Effector memory CD4-positive, alpha-beta T cell (primary cell): Measurements from ENCODE around the gene ETNK1.

Source experiments
- DNase-seq, 3 donors: peaks; one replicate each; pipeline ENCODE4 v3.0.0-alpha.2; 2020
- H3K27ac ChIP-seq: 2 replicates; pipeline ENCODE4 v1.7.0; 2013; ENCODE audit warnings: mild to moderate bottlenecking, low read length, moderate library complexity; ENCODE audit not compliant: insufficient read depth, poor library complexity, severe bottlenecking
- H3K27me3 ChIP-seq: replicated peaks from 2 replicates; pipeline ENCODE4 v1.7.0; 2013; ENCODE audit warnings: mild to moderate bottlenecking, low read length; ENCODE audit not compliant: insufficient read depth, control insufficient read depth, poor library complexity, severe bottlenecking
- H3K36me3 ChIP-seq: 2 replicates; pipeline ENCODE4 v1.7.0; 2013; ENCODE audit warnings: mild to moderate bottlenecking, low read length, moderate library complexity; ENCODE audit not compliant: control insufficient read depth, insufficient read depth
- H3K4me1 ChIP-seq: 2 replicates; pipeline ENCODE4 v1.7.0; 2013; ENCODE audit warnings: low read length, mild to moderate bottlenecking; ENCODE audit not compliant: control insufficient read depth, insufficient read depth, poor library complexity, severe bottlenecking
- H3K4me3 ChIP-seq: 2 replicates; pipeline ENCODE4 v1.7.0; 2013; ENCODE audit warnings: low read length, low read depth, mild to moderate bottlenecking; ENCODE audit not compliant: insufficient read depth, poor library complexity, severe bottlenecking
- H3K9me3 ChIP-seq: 2 replicates; pipeline ENCODE4 v1.7.0; 2013; ENCODE audit warnings: mild to moderate bottlenecking, low read length, moderate library complexity; ENCODE audit not compliant: control insufficient read depth

Gene ETNK1

GRCh38 chr12:22656831-22657230 lies 31.9 kb downstream of the ETNK1 start:
- no peak overlapping the region for H3K27ac ChIP-seq
- H3K36me3 ChIP-seq: peaks cover 6% of the 10 kb centered on the region
- H3K9me3 ChIP-seq: no peaks in the 10 kb centered on the region
- DNase-seq: no peak
- no peaks in the 10 kb centered on the region for H3K4me1 ChIP-seq
- no peaks in the 10 kb centered on the region for H3K27me3 ChIP-seq
- H3K4me3 ChIP-seq: no peak overlapping the region

GRCh38 chr12:22657538-22657937 lies 32.6 kb downstream of the ETNK1 start:
- Histone ChIP-seq H3K9me3 (no peaks in the 10 kb centered on the region), H3K27ac (no peak overlapping the region), H3K4me1 (no peaks in the 10 kb centered on the region), H3K4me3 (no peak overlapping the region), H3K27me3 (no peaks in the 10 kb centered on the region), H3K36me3 (peaks cover 8% of the 10 kb centered on the region)
- no peak for DNase-seq

- no peaks in the 10 kb centered on the region for H3K4me1 ChIP-seq
- no peak for DNase-seq
- no peak overlapping the region for H3K4me3 ChIP-seq
- H3K27me3 ChIP-seq: no peaks in the 10 kb centered on the region
- H3K36me3 ChIP-seq: peaks cover 11% of the 10 kb centered on the region
- no peak overlapping the region for H3K27ac ChIP-seq
- H3K9me3 ChIP-seq: no peaks in the 10 kb centered on the region
These were observed 33.2 kb downstream of the ETNK1 start for GRCh38 chr12:22658214-22658613.

DNA sequence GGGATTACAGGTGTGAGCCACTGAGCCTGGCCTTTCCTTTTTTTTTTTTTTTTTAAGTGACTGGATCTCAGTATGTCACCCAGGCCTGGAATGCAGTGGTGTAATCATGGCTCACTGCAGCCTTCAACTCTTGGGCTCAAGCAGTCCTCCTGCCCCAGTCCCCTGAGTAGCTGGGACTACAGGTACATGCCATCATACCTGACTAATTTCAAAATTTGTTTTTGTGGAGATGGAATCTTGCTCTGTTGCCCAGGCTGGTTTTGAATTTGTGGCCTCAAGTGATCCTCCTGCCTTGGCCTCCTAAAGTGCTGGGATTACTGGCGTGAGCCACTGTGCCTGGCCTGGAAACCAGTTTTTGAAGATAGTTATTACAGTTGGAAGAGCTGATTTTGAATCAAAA lies 37.4 kb downstream of the ETNK1 start:
- Histone ChIP-seq H3K36me3 (peaks cover 17% of the 10 kb centered on the region), H3K27me3 (no peaks in the 10 kb centered on the region)

GRCh38 chr12:22665476-22665875 lies 40.5 kb downstream of the ETNK1 start:
- H3K4me3 ChIP-seq: no peak overlapping the region
- H3K27ac ChIP-seq: no peak overlapping the region
- DNase-seq: no peak
- peaks cover 12% of the 10 kb centered on the region for H3K36me3 ChIP-seq
- no peaks in the 10 kb centered on the region for H3K27me3 ChIP-seq
- H3K4me1 ChIP-seq: no peaks in the 10 kb centered on the region
- no peaks in the 10 kb centered on the region for H3K9me3 ChIP-seq

More for the DNA sequence above, 37.4 kb downstream of the ETNK1 start:
- Histone ChIP-seq H3K4me1 (no peaks in the 10 kb centered on the region), H3K9me3 (no peaks in the 10 kb centered on the region), H3K27ac (no peak overlapping the region), H3K4me3 (no peak overlapping the region)
- DNase-seq: no peak

DNA sequence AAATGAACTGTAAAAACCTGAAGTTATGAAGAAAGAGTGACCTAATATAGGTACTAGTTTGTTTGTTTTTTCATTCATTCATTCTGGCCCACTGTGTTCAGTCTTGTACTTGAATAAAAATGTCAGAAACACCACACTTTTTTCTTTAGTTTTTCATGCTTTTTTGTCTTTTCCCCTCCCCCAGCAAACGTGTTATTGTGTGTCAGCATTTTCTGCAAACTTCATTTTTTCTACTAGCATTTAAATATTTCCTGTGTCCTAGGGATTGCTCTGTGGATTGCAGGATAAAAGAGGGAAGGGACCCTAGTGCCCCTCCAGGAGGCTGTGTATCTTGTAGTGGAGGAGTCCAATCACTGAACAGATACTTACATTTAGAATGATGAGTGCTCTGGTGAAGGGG lies 42.2 kb downstream of the ETNK1 start:
- Histone ChIP-seq H3K27me3 (no peaks in the 10 kb centered on the region), H3K27ac (no peak overlapping the region), H3K9me3 (no peaks in the 10 kb centered on the region), H3K4me3 (no peak overlapping the region), H3K36me3 (peaks cover 12% of the 10 kb centered on the region), H3K4me1 (no peaks in the 10 kb centered on the region)
- no peak for DNase-seq

DNA sequence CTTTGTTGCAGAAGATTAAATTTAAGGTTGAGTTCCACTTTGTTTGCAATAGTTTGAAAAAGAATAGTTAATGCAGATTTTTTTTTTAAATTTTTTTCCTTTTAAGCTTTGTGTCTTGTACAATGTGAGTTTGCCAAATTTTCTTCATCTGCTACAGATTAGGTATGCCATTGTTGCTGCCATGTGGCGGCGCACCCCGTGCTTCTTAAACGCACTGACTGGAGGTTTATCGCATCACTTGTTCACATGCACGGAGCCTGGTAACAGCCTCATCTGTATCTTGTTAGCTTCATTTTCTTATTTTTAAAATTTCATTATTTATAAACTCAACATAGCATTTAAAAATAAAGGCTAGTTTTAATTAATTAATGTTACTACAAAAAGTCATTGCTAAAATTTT lies 43.5 kb downstream of the ETNK1 start:
- H3K27me3 ChIP-seq: no peaks in the 10 kb centered on the region
- peaks cover 17% of the 10 kb centered on the region for H3K36me3 ChIP-seq
- H3K27ac ChIP-seq: no peak overlapping the region
- no peak overlapping the region for H3K4me3 ChIP-seq
- no peaks in the 10 kb centered on the region for H3K4me1 ChIP-seq
- no peak for DNase-seq
- no peaks in the 10 kb centered on the region for H3K9me3 ChIP-seq

- Histone ChIP-seq H3K4me3 (no peak overlapping the region), H3K9me3 (no peaks in the 10 kb centered on the region), H3K27me3 (no peaks in the 10 kb centered on the region), H3K36me3 (peaks cover 27% of the 10 kb centered on the region), H3K27ac (no peak overlapping the region), H3K4me1 (no peaks in the 10 kb centered on the region)
- DNase-seq: no peak
These were observed 45.8 kb downstream of the ETNK1 start for GRCh38 chr12:22670762-22671161.

DNA sequence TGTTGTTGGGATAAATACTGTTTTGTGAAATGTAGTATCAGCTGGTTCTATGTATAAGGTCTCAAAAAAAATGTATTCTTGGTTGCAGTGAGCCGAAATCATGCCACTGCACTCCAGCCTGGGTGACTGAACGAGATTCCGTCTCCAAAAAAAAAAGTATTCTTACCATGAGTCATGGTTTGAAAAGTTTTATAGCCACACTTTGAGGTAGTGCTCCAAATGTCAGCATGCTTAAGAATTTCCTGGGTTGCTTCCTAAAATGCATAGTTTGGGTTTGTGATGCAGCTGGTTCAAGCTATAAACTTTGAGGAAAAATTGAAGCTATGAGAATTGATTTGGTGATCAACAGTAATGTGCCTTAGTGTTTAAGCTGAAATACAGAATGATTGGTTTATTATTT lies 48.0 kb downstream of the ETNK1 start:
- Histone ChIP-seq H3K4me1 (no peaks in the 10 kb centered on the region), H3K4me3 (no peak overlapping the region), H3K27me3 (no peaks in the 10 kb centered on the region), H3K36me3 (peaks cover 24% of the 10 kb centered on the region), H3K9me3 (no peaks in the 10 kb centered on the region), H3K27ac (no peak overlapping the region)
- no peak for DNase-seq

DNA sequence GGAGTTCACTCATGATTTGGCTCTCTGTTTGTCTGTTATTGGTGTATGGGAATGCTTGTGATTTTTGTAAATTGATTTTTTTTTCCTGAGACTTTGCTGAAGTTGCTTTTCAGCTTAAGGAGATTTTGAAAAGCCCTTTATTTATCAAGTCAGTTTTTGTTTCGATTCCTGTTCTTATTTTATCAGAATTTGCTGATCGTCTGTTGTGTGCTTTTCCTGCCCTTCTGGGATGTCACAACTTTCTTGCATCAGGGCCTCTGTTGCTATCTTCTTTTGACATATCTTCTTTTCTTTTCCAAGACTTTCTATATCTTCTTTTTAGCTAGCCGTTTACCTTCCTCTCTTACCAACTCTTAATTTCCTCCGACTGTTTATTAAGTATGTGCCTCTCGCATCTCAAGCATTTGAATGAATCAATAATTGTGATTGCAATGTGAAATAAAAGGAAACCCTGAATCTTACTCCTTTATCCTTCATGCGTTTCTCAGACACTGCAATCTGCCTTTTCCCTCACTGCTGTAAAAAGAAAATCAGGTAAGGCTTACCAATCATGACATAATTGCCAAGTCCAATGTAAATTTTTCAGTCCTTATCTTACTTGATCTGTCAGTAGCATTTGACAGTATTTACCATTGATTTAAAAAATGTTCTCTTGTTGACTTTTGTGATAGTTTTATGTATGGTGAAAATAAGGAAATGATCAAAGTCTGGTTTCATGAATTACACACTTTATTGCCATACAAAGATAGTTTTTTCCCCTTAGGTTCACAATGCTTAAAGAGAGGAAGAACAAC lies 53.0 kb downstream of the ETNK1 start:
- H3K4me3 ChIP-seq: no peak overlapping the region
- no peaks in the 10 kb centered on the region for H3K4me1 ChIP-seq
- no peaks in the 10 kb centered on the region for H3K9me3 ChIP-seq
- H3K27ac ChIP-seq: no peak overlapping the region
- H3K36me3 ChIP-seq: peaks cover 35% of the 10 kb centered on the region
- no peaks in the 10 kb centered on the region for H3K27me3 ChIP-seq
- no peak for DNase-seq
